Metanephros (tissue), 1 donor: ENCODE results near the gene FHDC1. TPM values are rescaled to one million over a fixed set of nuclear protein-coding genes. Genes with fewer than 3 reads are reported as not detected.

Experiments
- total RNA-seq: library from RNA; depleted of rRNA; stranded (reverse); fragments of >200 nt; gene quantifications from one replicate; pipeline ENCODE4 v1.2.3, GENCODE V29; 2014

FHDC1 gene
- total RNA-seq: 5.2 TPM

GRCh38 chr4:152935631-152936445 is at the start of gene FHDC1:
TSS of gene FHDC1 (plus strand) at chr4:152936323. CDS start at chr4:152943058, 6,735 bp downstream.

Other genes with a start within 250 kb of the FHDC1 start
- gene TIGD4, start 156.6 kb upstream of the FHDC1 start, total RNA-seq: 2.2 TPM
- 34.0 TPM for gene ARFIP1, start 156.4 kb upstream of the FHDC1 start, total RNA-seq